Caki2 (cell line): ENCODE measurements around the gene C1orf115. TPM values are rescaled to one million over a fixed set of nuclear protein-coding genes. Genes with fewer than 3 reads are reported as not detected.

ENCODE experiments used
- DNase-seq: peaks from one replicate; pipeline ENCODE4 v3.0.0-alpha.2; 2015; ENCODE audit warnings: low read depth
- in situ Hi-C: cut with HindIII; loops from 2 replicates; pipeline ENCODE4 v1.10.0; 2016; ENCODE audit warnings: low sequenced_read_pairs, low pct_unique_long_range_greater_than_20kb, mixed read lengths
- total RNA-seq: library from RNA; depleted of rRNA; stranded (reverse); fragments of >200 nt; shearing (Covaris generic); gene quantifications from 2 replicates; pipeline ENCODE4 v1.2.3, GENCODE V29; 2014; ENCODE audit warnings: low replicate concordance; rRNA removed

C1orf115 gene
- total RNA-seq, 1 experiment from 2014 or later, result 11.2 TPM

DNA sequence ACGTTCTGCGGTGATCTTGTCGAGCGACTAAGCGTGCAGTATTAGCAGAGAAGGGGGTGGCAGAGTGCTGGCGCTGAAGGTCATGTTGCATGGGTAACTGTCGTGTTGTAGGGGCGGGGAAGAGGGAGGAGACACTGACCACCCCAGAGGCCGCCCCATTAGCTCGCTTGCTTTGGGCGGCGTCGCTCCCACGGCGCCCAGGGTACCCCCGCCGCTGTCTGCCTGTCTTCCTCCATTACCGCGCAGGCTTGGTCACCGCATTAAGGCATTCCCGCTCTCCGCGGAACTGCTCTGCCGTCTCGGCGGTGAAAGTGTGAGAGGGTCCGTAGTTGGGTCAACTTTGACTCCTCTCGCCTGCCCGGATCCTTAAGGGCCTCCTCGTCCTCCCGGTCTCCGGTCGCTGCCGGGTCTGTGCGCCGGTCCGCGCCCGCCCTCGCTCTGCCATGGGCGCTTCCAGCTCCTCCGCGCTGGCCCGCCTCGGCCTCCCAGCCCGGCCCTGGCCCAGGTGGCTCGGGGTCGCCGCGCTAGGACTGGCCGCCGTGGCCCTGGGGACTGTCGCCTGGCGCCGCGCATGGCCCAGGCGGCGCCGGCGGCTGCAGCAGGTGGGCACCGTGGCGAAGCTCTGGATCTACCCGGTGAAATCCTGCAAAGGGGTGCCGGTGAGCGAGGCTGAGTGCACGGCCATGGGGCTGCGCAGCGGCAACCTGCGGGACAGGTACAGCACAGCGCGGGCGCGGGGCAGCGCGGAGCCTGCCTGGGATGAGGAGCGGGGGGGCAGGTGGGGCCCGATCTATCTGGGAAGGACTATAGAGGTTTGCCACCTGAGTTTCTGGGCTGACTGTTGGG is 58.1 kb downstream of the C1orf115 start, which contains the start of gene MTARC2:
MTARC2 (plus strand) TSS at position 234 of the 846 bp plus-strand sequence; CDS start at position 444, 210 bp downstream.
- DNase-seq, result peak; percentile 87
- in situ Hi-C loops, result no loop called here

Other genes with a start within 250 kb of the C1orf115 start
- gene MARK1, start 162.2 kb upstream of the C1orf115 start, total RNA-seq, result 1.1 and 2.0 TPM in 2 replicates
- 8.7 and 24.4 TPM in 2 replicates for gene MTARC2, start 58.0 kb downstream of the C1orf115 start, total RNA-seq
- 5.2 TPM in 2 replicates for gene MTARC1, start 96.5 kb downstream of the C1orf115 start, total RNA-seq
- gene HLX, start 189.1 kb downstream of the C1orf115 start, total RNA-seq, result 4.8 and 5.0 TPM in 2 replicates